ENCODE data around the gene CWC25. TPM values are rescaled to one million over a fixed set of nuclear protein-coding genes. Genes with fewer than 3 reads are reported as not detected.
A peak's percentile ranks its signal among the peaks of the same experiment; 100 is the strongest.

CWC25 gene
- total and polyA plus RNA-seq, 9 of the 15 experiments (the other 6 are each of a cell fraction or from before 2014, with no cell fraction given), result 16.5 to 27.4 (median 23.0) TPM

GRCh38 chr17:38870259-38871165, 45.4 kb upstream of the CWC25 start (continued):
- TF ChIP-seq ZNF277 (CRISPR knock-in tag; IDR thresholded peaks at IDR 0.05; ENCODE audit: borderline replicate concordance) (no peak), SMAD2 (IDR thresholded peaks at IDR 0.05; ENCODE audit: low read depth, low read length) (no peak), POLR2AphosphoS5 (IDR thresholded peaks at IDR 0.05; ENCODE audit: control insufficient read depth, insufficient read depth, low read depth, low read length) (0 out of 2 replicates have a peak, but pooled peaks have one; percentile 48), E2F1 (CRISPR knock-in tag; IDR thresholded peaks at IDR 0.05) (no peak), TFAM (CRISPR knock-in tag; conservative IDR thresholded peaks at IDR 0.05) (no peak), ZNF133 (CRISPR knock-in tag; IDR thresholded peaks at IDR 0.05) (no peak), ZNF274 (IDR thresholded peaks at IDR 0.05; ENCODE audit: borderline replicate concordance, low read depth, low read length) (no peak), PBX2 (CRISPR knock-in tag; IDR thresholded peaks at IDR 0.05; ENCODE audit: low read depth) (no peak), PBX2 (tag; conservative IDR thresholded peaks at IDR 0.05; ENCODE audit: low read depth) (no peak), FOXA3 (CRISPR knock-in tag; conservative IDR thresholded peaks at IDR 0.05 in 1 of 2, IDR thresholded peaks at IDR 0.05 in 1 of 2) (no peak), ATF3 (IDR thresholded peaks at IDR 0.05) (no peak), ATF3 (CRISPR knock-in tag; conservative IDR thresholded peaks at IDR 0.05) (no peak), PHB (CRISPR knock-in tag; IDR thresholded peaks at IDR 0.05) (no peak), ZNF239 (CRISPR knock-in tag; IDR thresholded peaks at IDR 0.05) (no peak), MCM5 (IDR thresholded peaks at IDR 0.05; ENCODE audit: low read depth) (no peak), ETV6 (IDR thresholded peaks at IDR 0.05; ENCODE audit: borderline replicate concordance in 1 of 2, low read depth in 2 of 2, low read length in 1 of 2) (no peak), ETV6 (CRISPR knock-in tag; IDR thresholded peaks at IDR 0.05; ENCODE audit: borderline replicate concordance) (no peak), ZNF41 (CRISPR knock-in tag; conservative IDR thresholded peaks at IDR 0.05) (no peak), NFATC3 (IDR thresholded peaks at IDR 0.05) (no peak)

All from K562 (cell line).